ENCODE data around the gene BFSP1. TPM values are rescaled to one million over a fixed set of nuclear protein-coding genes. Genes with fewer than 3 reads are reported as not detected.

Gene BFSP1
- 1.3 and 2.8 TPM in 2 replicates for total RNA-seq

DNA sequence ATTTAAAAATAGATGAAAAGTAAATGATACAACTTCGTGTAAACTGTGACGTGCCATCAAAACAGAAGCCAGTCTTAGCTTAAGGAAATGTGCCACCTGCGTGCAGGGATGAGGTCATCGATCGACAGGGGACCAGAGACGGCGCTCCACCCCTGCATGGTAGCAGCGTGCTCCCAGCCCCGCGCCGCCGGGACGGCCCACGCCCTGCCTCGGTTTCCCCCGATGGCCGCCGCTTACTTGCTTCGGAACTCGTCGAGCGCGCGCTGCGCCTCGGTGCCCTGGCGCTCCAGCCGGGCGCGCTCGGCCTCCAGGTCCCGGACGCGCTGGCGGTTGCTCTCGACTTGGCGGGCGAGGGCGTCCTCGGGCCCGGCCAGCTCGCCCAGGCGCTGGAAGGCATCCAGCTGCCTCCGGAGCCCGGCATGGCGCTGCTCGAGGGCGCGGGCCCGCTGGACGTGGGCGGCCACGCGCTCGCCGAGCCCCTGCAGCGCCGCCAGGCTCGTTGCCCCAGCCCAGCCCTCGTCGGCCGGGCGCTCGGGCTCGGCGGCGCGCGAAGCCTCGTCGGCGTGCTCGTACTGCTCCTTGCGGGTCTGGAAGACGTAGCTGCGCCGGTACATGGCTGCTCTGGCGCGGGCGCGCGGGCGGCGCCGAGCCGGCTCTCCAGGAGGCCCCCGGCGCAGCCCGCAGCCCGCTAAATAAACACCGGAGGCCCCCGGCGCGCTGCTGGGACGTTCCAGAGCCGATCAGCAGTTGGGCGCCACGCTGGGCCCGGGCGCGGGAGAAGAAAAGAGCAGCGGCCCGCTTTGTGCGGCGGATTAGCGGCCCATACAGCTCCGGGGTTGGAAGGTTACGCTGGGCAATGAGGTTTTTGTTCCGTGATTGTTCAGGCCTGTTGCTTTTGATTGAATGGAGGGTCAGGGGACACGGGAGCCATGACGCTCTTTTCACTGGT lies at the start of gene BFSP1:
BFSP1 (minus strand) TSS at position 664 of the 949 bp plus-strand sequence; CDS start at position 614, 50 bp downstream.

DNA sequence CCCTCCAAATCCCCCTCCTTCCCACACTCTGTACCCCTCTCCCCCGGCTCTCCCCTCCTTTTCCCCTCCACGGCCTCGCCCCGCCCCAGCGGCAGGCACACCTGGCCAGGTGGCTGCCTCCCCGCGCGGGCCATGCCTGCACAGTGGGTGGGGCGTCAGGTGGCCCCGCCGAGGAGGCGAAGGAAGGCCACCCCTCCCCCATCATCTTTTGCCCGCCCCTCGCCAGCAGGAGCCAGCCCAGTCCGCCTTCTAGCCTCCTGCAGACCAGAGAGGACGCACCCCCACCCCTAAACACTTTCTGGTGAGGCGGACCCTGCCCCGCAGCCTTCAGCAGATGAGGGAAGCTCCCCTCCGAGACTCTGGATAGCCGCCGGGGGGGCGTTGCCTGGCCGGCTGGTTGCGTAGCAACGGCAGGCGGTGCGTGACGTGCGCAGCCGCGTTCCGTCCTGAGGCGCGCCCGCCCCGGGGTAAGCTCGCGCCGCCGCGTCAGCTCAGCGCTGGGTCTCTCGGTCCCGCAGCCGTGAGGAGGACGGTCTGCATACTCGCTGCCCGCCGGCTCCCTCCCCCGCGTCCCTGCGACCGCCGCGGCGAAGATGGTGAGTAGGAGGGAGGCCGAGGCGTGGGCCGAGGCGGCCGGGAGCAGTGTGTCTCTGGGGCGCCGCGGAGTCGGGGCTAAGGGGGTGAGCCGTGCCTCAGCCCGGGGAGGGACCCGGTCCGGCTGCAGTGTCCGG lies 38.6 kb upstream of the BFSP1 start, which contains the start of gene DSTN:
DSTN (plus strand) TSS at position 460 of the 731 bp plus-strand sequence; CDS start at position 594, 134 bp downstream.

Other genes starting within 250 kb of the BFSP1 start
- gene DSTN, start 38.7 kb upstream of the BFSP1 start, total RNA-seq: 1,073 and 1,230 TPM in 2 replicates
- 162 and 181 TPM in 2 replicates for gene RRBP1, start 150.9 kb upstream of the BFSP1 start, total RNA-seq
- not detected in 2 replicates for gene BANF2, start 168.6 kb upstream of the BFSP1 start, total RNA-seq

All from articular chondrocyte of knee joint (primary cell).